KMS-11 (cell line): ENCODE results near the gene RAB4A.

Source experiments
- H2AFZ ChIP-seq: fragments of 200-600 bp; sonication (generic); 2 replicates; pipeline ENCODE4 v1.6.1; 2016; ENCODE audit warnings: antibody characterized with exemption, mixed run types, low read depth
- H3K27ac ChIP-seq: fragments of 200-600 bp; sonication (generic); 2 replicates; pipeline ENCODE4 v1.6.1; 2016; ENCODE audit warnings: mild to moderate bottlenecking, mixed run types
- H3K27me3 ChIP-seq: fragments of 200-600 bp; sonication (generic); 2 replicates; pipeline ENCODE4 v1.6.1; 2017; ENCODE audit warnings: mild to moderate bottlenecking, low read depth, mixed run types, moderate library complexity; ENCODE audit not compliant: insufficient read depth
- H3K36me3 ChIP-seq: fragments of 200-600 bp; sonication (generic); 2 replicates; pipeline ENCODE4 v1.6.1; 2017; ENCODE audit warnings: mild to moderate bottlenecking, mixed run types; ENCODE audit not compliant: insufficient read depth
- H3K4me1 ChIP-seq: fragments of 200-600 bp; sonication (generic); 2 replicates; pipeline ENCODE4 v1.6.1; 2016; ENCODE audit warnings: mild to moderate bottlenecking, low read depth, mixed run types; ENCODE audit not compliant: poor library complexity, severe bottlenecking
- H3K4me2 ChIP-seq: fragments of 200-600 bp; sonication (generic); 2 replicates; pipeline ENCODE4 v1.7.0; 2016; ENCODE audit warnings: mild to moderate bottlenecking, mixed run types
- H3K4me3 ChIP-seq: fragments of 200-600 bp; sonication (generic); IDR thresholded peaks from 2 replicates; pipeline ENCODE4 v1.6.1; 2017; ENCODE audit warnings: low read depth, low read length, mixed read lengths; ENCODE audit not compliant: insufficient read depth
- H3K79me2 ChIP-seq: fragments of 200-600 bp; sonication (generic); 2 replicates; pipeline ENCODE4 v1.6.1; 2016; ENCODE audit warnings: low read depth, mixed run types; ENCODE audit not compliant: insufficient read depth
- H3K9ac ChIP-seq: fragments of 200-600 bp; sonication (generic); 2 replicates; pipeline ENCODE4 v1.6.1; 2016; ENCODE audit warnings: mild to moderate bottlenecking, mixed run types
- H4K20me1 ChIP-seq: fragments of 200-600 bp; sonication (generic); 2 replicates; pipeline ENCODE4 v1.6.1; 2016; ENCODE audit warnings: mild to moderate bottlenecking, mixed run types; ENCODE audit not compliant: insufficient read depth
- CTCF ChIP-seq: fragments of 200-600 bp; sonication (generic); conservative IDR thresholded peaks from 2 replicates; pipeline ENCODE4 v1.6.1; 2017; ENCODE audit warnings: low read depth, mild to moderate bottlenecking, antibody characterized with exemption, low read length, moderate library complexity, mixed read lengths

RAB4A gene

GRCh38 chr1:229283183-229283611 is 12.3 kb downstream of the RAB4A start:
- H3K9ac ChIP-seq: no peak overlapping the region
- no peak overlapping the region for H3K4me2 ChIP-seq
- no peak overlapping the region for H2AFZ ChIP-seq
- H3K27me3 ChIP-seq: no peaks in the 10 kb centered on the region
- no peaks in the 10 kb centered on the region; the same call in 1 of the 2 replicates for H4K20me1 ChIP-seq
- TF ChIP-seq CTCF: no peak
- H3K27ac ChIP-seq: no peak overlapping the region
- no peak overlapping the region for H3K4me3 ChIP-seq
- peaks cover 36% of the 10 kb centered on the region for H3K79me2 ChIP-seq
- no peaks in the 10 kb centered on the region for H3K36me3 ChIP-seq
- peaks cover 10% of the 10 kb centered on the region for H3K4me1 ChIP-seq

DNA sequence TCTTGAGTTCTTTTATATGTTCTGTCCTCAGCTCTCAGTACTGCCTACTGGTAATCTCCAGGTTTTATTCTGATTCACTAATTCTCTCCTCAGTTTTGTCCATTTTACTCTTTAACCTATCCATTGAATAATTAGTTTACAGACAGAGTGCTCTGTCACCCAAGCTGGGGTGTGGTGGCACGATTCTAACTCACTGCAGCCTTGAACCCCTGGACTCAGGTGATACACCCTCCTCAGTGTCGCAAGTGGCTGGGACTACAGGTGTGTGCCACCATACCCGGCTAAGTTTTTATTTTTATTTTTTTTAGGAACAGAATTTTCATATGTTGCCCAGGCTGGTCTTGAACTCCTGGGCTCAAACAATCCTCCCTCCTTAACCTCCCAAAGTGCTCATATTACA is 14.0 kb downstream of the RAB4A start:
- no peaks in the 10 kb centered on the region; the same call in 1 of the 2 replicates for H4K20me1 ChIP-seq
- H3K27me3 ChIP-seq: no peaks in the 10 kb centered on the region
- TF ChIP-seq CTCF: no peak
- no peak overlapping the region for H3K4me2 ChIP-seq
- H3K9ac ChIP-seq: no peak overlapping the region
- H3K27ac ChIP-seq: no peak overlapping the region
- H3K4me1 ChIP-seq: peaks cover 10% of the 10 kb centered on the region
- H3K4me3 ChIP-seq: no peak overlapping the region
- H3K79me2 ChIP-seq: peaks cover 36% of the 10 kb centered on the region
- no peak overlapping the region for H2AFZ ChIP-seq
- no peaks in the 10 kb centered on the region for H3K36me3 ChIP-seq

- Histone ChIP-seq H3K4me2 (no peak overlapping the region), H3K4me1 (peaks cover 10% of the 10 kb centered on the region), H3K36me3 (no peaks in the 10 kb centered on the region), H2AFZ (no peak overlapping the region), H3K27me3 (no peaks in the 10 kb centered on the region), H4K20me1 (no peaks in the 10 kb centered on the region; the same call in 1 of the 2 replicates), H3K9ac (no peak overlapping the region), H3K79me2 (peaks cover 36% of the 10 kb centered on the region), H3K27ac (no peak overlapping the region), H3K4me3 (no peak overlapping the region)
- no peak for TF ChIP-seq CTCF
These were observed 14.5 kb downstream of the RAB4A start for GRCh38 chr1:229285440-229285839.

GRCh38 chr1:229286099-229286766 is 15.3 kb downstream of the RAB4A start:
- peaks cover 31% of the 10 kb centered on the region for H3K79me2 ChIP-seq
- H2AFZ ChIP-seq: no peak overlapping the region
- no peaks in the 10 kb centered on the region for H3K27me3 ChIP-seq
- no peak overlapping the region for H3K9ac ChIP-seq
- H3K4me2 ChIP-seq: no peak overlapping the region
- H3K27ac ChIP-seq: no peak overlapping the region
- peaks cover 10% of the 10 kb centered on the region for H3K4me1 ChIP-seq
- H4K20me1 ChIP-seq: no peaks in the 10 kb centered on the region; the same call in 1 of the 2 replicates
- H3K36me3 ChIP-seq: no peaks in the 10 kb centered on the region
- H3K4me3 ChIP-seq: no peak overlapping the region
- no peak for TF ChIP-seq CTCF
